HL-60 (cell line): Measurements from ENCODE around the gene CR2.

Experiments
- CTCF ChIP-seq: IDR thresholded peaks from one replicate; pipeline ENCODE4 v1.5.1; 2011; ENCODE audit warnings: low read length, control low read depth, inconsistent platforms; ENCODE audit not compliant: insufficient read depth
- GABPA ChIP-seq: IDR thresholded peaks from 2 replicates; pipeline ENCODE4 v1.6.1; 2012; ENCODE audit warnings: low read depth
- POLR2AphosphoS5 ChIP-seq: IDR thresholded peaks from 2 replicates; pipeline ENCODE4 v1.6.1; 2012; ENCODE audit warnings: low read depth

GRCh38 chr1:207453710-207454045 lies 450 bp upstream of the CR2 start:
- TF ChIP-seq CTCF (no peak), GABPA (no peak), POLR2AphosphoS5 (no peak)
